Stimulated activated CD4-positive, alpha-beta T cell treated with anti-CD3 and anti-CD28 coated beads, Interleukin-2, amount 100 ng/mL, for 48 hours (primary cell): ENCODE data around the gene CADM2.

Experiments
- DNase-seq, 2 donors: peaks; one replicate each; pipeline ENCODE4 v3.0.0-alpha.2; 2020

The CADM2 gene

GRCh38 chr3:85208650-85209049 is 249.9 kb downstream of the CADM2 start:
- no peak for DNase-seq

- DNase-seq = no peak
These were observed 251.8 kb downstream of the CADM2 start for GRCh38 chr3:85210540-85210939.

GRCh38 chr3:85228966-85229365 is 270.2 kb downstream of the CADM2 start:
- DNase-seq = no peak

GRCh38 chr3:85244091-85244490 is 285.3 kb downstream of the CADM2 start:
- no peak for DNase-seq

GRCh38 chr3:85244519-85244918 is 285.7 kb downstream of the CADM2 start:
- no peak for DNase-seq

- no peak for DNase-seq
These were observed 293.0 kb downstream of the CADM2 start for GRCh38 chr3:85251766-85252165.

- DNase-seq = no peak
These were observed 293.9 kb downstream of the CADM2 start for GRCh38 chr3:85252686-85253085.

- no peak for DNase-seq
These were observed 295.9 kb downstream of the CADM2 start for GRCh38 chr3:85254738-85255137.

GRCh38 chr3:85255949-85256348 is 297.2 kb downstream of the CADM2 start:
- no peak for DNase-seq

GRCh38 chr3:85258326-85258725 is 299.5 kb downstream of the CADM2 start:
- DNase-seq = no peak

GRCh38 chr3:85258819-85259218 is 300.0 kb downstream of the CADM2 start:
- DNase-seq = no peak

GRCh38 chr3:85259748-85260147 is 301.0 kb downstream of the CADM2 start:
- DNase-seq = no peak

- DNase-seq = no peak
These were observed 305.6 kb downstream of the CADM2 start for GRCh38 chr3:85264381-85264780.

GRCh38 chr3:85270488-85270887 is 311.7 kb downstream of the CADM2 start:
- no peak for DNase-seq

GRCh38 chr3:85271911-85272310 is 313.1 kb downstream of the CADM2 start:
- DNase-seq = no peak

GRCh38 chr3:85288257-85288656 is 329.5 kb downstream of the CADM2 start:
- DNase-seq = no peak

- DNase-seq = no peak
These were observed 338.5 kb downstream of the CADM2 start for GRCh38 chr3:85297291-85297690.

GRCh38 chr3:85298032-85298431 is 339.2 kb downstream of the CADM2 start:
- DNase-seq = no peak

- no peak for DNase-seq
These were observed 344.4 kb downstream of the CADM2 start for GRCh38 chr3:85303156-85303555.

GRCh38 chr3:85304360-85304964 is 345.7 kb downstream of the CADM2 start:
- DNase-seq = no peak

GRCh38 chr3:85312331-85312730 is 353.5 kb downstream of the CADM2 start:
- DNase-seq = no peak

- no peak for DNase-seq
These were observed 354.6 kb downstream of the CADM2 start for GRCh38 chr3:85313380-85313779.

GRCh38 chr3:85316252-85316651 is 357.5 kb downstream of the CADM2 start:
- no peak for DNase-seq

- no peak for DNase-seq
These were observed 363.1 kb downstream of the CADM2 start for GRCh38 chr3:85321892-85322291.

- DNase-seq = no peak
These were observed 371.3 kb downstream of the CADM2 start for GRCh38 chr3:85330071-85330470.

- no peak for DNase-seq
These were observed 379.1 kb downstream of the CADM2 start for GRCh38 chr3:85337895-85338294.
